ENCODE results near the gene THBS4.
A peak's percentile ranks its signal among the peaks of the same experiment; 100 is the strongest.

THBS4 gene

DNA sequence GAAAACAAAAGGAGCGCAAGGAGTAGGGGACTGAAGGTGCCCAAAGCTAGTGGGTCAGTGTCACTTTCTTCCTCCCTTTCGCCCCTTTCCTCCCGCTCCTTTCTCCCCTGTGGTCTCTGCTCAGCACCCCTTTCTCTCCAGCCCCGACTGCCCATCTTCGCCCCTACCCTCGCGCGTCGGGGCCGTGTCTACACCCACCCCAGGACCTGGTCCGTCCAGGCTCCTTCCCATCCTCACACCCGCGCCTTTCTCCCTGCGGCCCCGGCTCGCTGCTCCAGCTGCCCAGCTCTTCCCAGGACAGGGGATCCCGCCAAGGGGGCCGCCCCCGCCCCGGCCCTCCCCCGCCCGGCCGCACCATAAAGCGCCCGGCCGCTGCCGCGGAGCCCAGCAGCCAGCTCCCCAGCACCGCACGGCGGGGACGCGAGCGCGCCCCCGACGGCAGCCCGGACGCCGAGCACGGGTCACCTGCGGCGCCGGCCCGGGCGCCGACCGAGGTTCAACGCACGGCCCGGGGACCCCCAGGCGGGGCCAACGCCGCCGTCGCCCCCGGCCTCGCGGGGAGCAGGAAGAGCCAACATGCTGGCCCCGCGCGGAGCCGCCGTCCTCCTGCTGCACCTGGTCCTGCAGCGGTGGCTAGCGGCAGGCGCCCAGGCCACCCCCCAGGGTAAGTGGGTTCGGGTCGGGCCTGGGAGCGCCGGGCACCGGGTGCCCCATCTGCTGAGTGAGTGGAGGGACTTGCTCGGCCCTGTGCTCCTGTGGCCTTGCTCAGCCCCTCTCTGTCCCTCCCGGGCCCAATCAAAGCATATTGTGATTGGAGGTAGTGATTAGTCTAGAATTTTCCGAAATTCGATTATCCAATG lies at the start of gene THBS4:
THBS4 (plus strand) TSS at position 387 of the 860 bp plus-strand sequence; CDS start at position 577, 190 bp downstream.
- no peak for DNase-seq

DNA sequence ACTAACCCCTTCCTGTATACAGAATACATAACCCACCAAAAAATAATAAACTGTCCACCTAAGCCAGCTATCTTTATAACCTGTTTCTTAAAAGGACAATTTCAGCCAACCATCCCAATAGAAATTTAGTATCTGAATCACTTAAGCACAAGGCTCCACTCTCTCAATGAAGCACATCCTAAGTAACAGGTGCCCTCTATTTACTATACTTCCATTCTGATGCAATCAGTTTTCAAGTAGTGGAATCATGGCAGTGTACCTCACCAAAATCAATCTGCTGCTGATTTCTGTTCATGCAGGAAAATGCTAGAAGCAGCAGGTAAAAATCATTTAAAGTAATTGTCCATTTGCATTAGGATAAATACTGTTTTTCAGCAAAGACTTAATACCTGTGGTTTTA lies 48.9 kb upstream of the THBS4 start:
- no peak for DNase-seq

- peak; percentile 2 for DNase-seq
Measured at GRCh38 chr5:79990205-79990597, 44.9 kb upstream of the THBS4 start.

GRCh38 chr5:79990598-79991507 lies 44.3 kb upstream of the THBS4 start, which contains the start of gene MTX3:
TSS of gene MTX3 (minus strand) at chr5:79991262. CDS start at chr5:79991238, 24 bp downstream.
- DNase-seq = peak; percentile 90

DNA sequence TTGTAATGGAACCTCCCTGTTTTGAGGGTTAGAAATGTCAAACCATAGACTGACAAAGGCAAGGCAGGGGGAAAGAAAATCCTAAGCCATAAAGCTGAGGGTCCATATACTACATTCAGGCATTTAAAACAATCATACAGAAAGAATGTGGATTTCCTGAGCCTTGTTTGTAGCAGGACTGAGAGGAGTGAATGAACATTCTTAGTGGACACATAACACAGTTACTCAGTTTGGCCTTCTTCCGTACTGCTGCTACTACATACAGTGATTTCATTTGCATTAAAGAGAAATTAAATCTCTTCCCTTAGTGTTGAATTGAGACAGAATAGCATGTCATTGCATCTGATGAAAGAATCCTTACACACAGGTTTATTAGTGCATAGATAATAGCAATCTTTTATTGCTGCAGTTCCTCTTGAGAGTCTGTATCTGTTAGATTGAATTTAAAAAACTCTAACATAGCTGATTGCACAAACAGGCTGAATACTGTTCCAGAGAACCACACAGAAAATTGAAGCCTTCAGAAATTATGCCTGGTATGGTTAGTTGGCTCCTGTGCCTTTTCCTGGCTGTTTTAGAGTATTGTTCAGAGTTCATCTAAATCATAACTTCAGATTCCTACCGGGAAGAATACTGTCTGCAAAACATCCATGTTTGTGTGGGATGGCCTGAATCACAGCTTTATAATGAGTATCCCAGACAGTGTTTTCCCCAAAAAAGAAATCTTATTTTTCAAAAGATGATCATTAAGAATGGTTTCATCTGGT lies 42.1 kb upstream of the THBS4 start:
- peak; percentile 31 for DNase-seq

DNA sequence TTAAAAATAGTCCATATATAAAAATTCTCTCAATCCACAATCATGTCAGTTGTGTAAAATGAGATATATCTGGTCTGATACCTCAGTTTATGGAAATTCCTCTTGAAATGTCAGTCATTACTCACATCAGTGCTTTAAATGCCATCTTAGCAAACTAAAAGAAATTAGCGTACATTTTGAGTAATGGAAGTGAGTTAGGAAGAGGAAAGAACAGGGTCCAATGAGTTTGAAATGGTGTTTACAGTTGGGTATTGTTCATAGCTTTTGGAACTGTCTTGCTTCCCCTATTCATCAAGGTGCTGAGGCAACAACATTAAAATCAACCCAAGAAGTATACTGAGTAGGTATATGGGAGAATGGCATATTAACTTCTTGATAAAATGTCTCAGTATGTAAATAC lies 35.4 kb upstream of the THBS4 start:
- no peak for DNase-seq

DNA sequence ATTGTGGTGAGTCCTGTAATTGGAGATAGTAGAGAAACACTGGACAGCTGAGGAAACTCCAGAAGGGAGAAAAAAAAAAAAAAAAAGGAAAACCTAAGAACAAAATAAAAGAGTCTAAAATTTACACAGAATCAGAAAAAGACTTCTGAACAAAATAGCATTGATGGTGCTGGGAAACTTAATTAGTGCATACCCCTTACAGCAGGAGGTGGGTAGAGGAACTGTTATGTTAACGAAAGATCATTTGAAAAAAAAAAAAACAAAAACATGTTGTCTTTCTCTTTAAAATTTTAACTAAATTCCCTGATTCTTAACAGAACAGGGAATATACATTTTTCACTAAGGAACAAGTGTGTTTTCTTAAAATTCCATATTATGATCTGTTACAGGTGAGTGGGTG lies 32.5 kb upstream of the THBS4 start:
- no peak for DNase-seq

DNA sequence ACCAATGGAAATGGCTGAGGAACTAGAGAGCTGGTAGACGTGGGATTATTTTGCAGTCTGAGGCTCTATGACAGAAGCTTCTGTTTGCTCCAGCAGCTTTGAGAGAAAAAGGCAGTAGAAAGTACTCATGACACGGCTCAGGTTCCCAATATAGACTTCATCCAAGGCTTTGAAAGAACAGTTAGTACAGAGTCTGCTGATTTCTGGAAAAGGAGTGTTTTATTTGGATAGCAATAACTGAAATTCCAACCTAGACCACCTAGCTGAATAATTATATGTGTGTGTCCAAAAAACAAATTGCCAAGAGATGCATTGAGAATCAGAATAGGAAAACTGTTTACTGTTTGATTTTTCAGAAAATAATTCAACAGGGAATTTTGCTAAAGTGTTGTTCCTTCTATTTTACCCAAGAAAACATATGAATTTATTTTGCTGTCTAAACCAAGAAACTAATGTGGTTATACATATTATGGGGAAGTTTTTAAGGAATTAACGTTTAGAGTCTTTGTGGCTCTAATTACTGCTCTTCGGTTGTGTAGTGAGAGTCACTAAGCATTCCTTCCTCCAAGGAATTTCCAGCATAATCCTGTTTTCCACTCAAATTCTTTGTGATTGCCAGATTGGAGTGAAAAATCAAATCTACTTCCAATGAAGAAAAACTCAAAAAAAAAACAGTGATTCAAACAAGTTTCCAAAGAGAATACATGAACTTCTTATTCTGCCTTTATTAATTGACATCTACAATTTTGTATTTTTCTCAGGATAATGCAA lies 26.0 kb upstream of the THBS4 start:
- DNase-seq = no peak

DNA sequence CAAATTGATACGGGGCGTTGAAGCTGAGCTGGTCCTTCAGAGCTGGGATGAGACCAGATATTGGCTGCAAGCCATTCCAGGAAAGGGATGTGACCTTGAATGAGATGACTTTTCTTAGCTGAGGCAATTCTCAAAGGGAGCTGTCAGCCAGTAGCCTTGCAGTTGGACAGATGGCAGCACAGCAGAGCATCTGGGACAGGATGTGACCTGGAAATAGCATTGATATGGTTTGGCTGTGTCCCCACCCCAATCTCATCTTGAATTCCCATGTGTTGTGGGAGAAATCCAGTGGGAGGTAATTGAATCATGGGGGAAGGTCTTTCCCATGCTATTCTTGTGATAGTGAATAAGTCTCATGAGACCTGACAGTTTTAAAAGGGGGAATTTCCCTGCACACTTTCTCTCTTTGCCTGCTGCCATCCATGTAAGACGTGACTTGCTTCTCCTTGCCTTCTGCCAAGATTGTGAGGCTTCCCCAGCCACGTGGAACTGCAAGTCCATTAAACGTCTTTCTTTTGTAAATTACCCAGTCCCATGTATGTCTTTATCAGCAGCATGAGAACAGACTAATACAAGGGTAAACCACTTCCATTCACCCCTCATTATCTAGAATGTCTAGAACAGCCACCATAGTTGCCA lies 24.3 kb upstream of the THBS4 start:
- no peak for DNase-seq

DNA sequence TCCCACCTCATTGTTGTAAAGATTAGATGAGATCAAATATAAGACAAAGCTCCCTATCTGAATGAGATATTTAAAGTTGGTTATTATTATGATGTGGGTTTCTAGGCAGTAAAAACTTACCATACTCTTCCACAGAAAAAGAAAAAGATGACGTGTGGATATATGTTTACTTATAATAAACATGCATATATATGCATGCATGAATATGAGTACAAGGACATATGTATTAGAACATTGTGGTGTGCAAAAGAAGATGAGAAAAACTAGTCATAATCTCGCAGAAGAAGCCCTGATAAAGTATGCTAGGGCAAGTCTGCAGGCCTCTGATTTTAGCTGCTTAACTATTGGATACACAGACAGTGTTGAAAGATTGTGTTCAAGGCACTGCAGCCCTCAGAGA lies 10.1 kb upstream of the THBS4 start:
- DNase-seq = no peak

DNA sequence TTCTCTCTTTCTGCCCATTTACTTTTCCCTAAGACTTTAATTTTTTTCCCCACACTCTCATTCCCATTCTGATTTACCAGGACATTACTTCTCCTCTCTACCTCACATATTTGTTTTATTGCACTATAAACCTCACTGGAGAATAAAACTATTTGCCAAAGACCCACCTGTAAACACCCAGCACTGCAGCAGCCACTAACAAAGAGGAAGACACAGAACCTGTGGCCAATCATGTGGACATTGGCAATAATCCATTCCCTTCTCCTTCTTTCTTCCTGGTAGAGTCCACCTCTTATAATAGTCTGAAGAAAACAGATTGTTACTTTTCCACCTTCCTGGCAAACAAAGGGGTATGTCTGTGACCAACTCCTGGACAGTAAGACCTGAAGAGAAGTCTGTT lies 8.3 kb upstream of the THBS4 start:
- no peak for DNase-seq

- DNase-seq = no peak
Measured at GRCh38 chr5:80031109-80031508, 4.0 kb upstream of the THBS4 start.

DNA sequence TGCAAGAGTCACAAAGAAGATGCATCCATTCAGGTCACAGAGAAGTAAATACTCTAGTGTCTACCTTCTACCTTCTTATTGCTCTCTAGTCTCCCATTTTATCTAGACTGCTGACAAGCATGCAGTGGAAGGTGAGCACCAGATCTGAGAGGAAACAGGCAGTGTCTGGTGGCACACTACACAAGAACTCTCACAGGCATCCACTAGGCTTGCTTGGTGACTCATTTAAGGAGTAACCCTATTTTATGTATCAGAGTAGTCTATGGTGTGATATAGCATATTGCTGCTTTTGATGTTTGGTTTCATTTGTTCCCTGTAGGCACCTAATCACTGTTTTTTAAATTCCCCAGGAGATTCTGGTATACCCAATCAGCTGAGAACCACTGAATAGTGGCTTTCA lies 1.6 kb upstream of the THBS4 start:
- DNase-seq = no peak

- no peak for DNase-seq
Measured at GRCh38 chr5:80034559-80034958, 589 bp upstream of the THBS4 start.

GRCh38 chr5:80035839-80036238 lies 691 bp downstream of the THBS4 start:
- DNase-seq = no peak

DNA sequence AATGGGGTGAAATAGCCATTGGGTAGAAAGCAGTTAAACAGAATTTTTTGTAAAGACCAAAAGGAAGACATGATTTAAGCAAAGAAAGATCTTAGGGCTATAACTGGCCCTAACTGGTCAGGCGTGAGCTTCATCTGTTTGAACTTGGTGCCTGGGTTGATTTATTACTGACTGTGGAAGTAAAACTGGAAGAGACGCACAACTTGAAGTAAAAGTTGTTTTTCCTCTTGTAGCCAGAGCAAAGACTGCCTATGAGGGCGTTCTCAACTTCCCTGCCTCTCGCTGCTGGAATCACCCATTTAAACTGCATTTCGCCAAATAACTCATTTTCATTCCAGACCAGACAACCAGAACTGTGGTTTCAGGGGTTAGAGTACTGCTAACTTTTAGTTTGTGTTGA lies 1.5 kb downstream of the THBS4 start:
- no peak for DNase-seq

GRCh38 chr5:80037366-80037765 lies 2.2 kb downstream of the THBS4 start:
- DNase-seq = no peak

DNA sequence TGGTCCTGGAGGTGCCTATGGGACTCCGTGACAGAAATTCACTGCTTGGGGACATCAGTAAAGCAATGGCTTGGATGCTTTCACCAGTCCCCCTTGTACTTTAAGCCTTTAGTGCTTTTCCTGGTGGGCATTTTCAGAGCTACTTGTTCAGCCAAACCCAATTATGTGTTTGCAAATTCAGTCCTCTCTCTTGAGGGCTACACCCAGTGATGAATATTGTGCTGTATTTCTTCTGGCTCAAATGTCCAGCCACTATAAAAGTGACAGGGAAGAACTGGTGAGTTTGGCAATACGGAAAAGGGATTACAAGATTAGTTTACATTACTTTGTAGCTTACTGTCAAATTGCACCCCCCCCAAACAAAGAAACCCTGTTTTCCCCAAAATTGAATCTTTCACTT lies 4.5 kb downstream of the THBS4 start:
- no peak for DNase-seq

DNA sequence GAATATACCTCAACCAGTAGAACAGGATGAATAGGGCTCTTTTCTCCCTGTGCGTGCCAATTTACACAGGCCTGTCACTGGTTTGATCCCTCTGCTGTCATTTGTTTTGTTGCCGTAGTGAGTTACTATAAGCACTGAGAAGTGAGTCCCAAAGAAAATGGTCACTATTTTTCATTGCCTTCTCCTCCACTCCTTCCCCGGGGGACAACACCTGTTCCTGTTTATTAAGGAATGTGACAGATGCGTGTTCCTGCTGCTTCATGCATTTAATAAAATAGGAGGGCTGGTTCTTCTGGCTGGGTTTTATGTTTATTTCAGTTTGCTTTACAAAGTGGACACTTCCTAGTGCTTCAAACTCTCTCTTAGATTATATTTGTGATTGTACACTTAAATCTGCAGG lies 6.4 kb downstream of the THBS4 start:
- DNase-seq = no peak

DNA sequence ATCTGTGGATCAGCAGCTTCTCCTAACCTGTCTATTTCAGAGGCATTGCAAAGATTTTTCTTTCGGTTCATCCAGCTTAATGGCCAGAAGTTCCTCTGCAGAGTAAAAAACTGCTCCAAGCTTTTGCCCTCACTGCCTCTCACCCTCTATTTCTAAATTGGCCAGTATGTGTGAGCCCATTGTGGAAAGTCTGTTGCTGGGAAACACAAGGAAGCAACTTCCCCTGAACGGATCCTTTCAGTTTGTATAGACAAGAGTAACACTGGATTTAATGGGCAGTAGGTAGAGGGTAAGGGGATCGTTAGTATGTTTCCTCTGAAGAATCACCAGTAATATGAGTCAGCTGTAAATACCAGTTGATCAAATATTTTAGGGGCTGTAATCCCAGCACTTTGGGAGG lies 7.2 kb downstream of the THBS4 start:
- DNase-seq = no peak

DNA sequence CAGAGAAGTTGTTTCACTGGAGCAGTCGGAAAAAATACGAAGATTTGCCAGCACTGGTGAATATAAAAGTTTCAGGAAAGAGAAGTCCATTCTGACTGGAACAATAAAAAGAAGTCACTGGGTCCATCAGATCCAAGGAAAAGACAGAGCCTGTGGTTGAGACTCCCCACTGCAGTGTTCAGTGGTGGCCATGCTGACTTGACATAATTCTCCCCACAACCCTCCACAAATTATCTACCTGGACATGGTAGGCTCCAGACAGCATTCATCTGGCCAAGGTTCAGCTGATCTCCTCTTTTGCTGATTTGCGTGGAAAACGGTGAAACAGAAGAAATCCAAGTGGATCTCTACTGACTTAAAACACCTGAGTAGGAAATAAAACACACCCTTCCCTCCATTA lies 8.0 kb downstream of the THBS4 start:
- DNase-seq = no peak
